Liver (tissue), 9 donors: ENCODE data around the gene CFAP61. TPM values are rescaled to one million over a fixed set of nuclear protein-coding genes. Genes with fewer than 3 reads are reported as not detected.

Experiments used
- DNase-seq: peaks from one replicate; pipeline ENCODE4 v3.0.0-alpha.2; 2017; ENCODE audit warnings: low spot score
- H3K27ac ChIP-seq, 2 donors: one replicate each; pipeline ENCODE4 v1.7.0; 2013; ENCODE audit warnings: inconsistent platforms in 2 of 2, low read length in 2 of 2, control low read depth in 1 of 2, low read depth in 1 of 2, mild to moderate bottlenecking in 1 of 2
- H3K27me3 ChIP-seq, 4 donors: one replicate each; pipeline versions ENCODE4 v1.6.1 to v1.7.0; 2013; ENCODE audit warnings: low read length in 3 of 4, inconsistent platforms in 1 of 4, mild to moderate bottlenecking in 1 of 4, moderate library complexity in 1 of 4; ENCODE audit not compliant: control insufficient read depth in 4 of 4, insufficient read depth in 4 of 4
- H3K36me3 ChIP-seq, 4 donors: one replicate each; pipeline versions ENCODE4 v1.6.1 to v1.7.0; 2013; ENCODE audit warnings: low read length in 3 of 4, mild to moderate bottlenecking in 3 of 4, low read depth in 1 of 4, moderate library complexity in 1 of 4; ENCODE audit not compliant: control insufficient read depth in 4 of 4, insufficient read depth in 3 of 4
- H3K4me1 ChIP-seq, 4 donors: one replicate each; pipeline versions ENCODE4 v1.6.1 to v1.7.0; 2013; ENCODE audit warnings: low read length in 3 of 4, mild to moderate bottlenecking in 3 of 4, moderate library complexity in 1 of 4; ENCODE audit not compliant: control insufficient read depth in 4 of 4, insufficient read depth in 4 of 4
- H3K4me3 ChIP-seq, 3 donors: one replicate each; pipeline versions ENCODE4 v1.6.1 to v1.7.0; 2013; ENCODE audit warnings: low read length in 3 of 3, control low read depth in 1 of 3, low read depth in 1 of 3, mild to moderate bottlenecking in 1 of 3
- H3K9ac ChIP-seq, 2 donors: one replicate each; pipeline ENCODE4 v1.7.0; 2013; ENCODE audit warnings: low read length in 2 of 2, mild to moderate bottlenecking in 2 of 2, moderate library complexity in 2 of 2, control low read depth in 1 of 2, low read depth in 1 of 2
- H3K9me3 ChIP-seq, 4 donors: one replicate each; pipeline versions ENCODE4 v1.6.1 to v1.7.0; 2013; ENCODE audit warnings: low read length in 3 of 4; ENCODE audit not compliant: control insufficient read depth in 4 of 4
- EGR1 ChIP-seq, 2 donors: IDR thresholded peaks; 2 replicates each; pipeline ENCODE4 v1.6.1; 2016 to 2018; ENCODE audit warnings: antibody characterized with exemption in 2 of 2, low read depth in 2 of 2
- GABPA ChIP-seq, 2 donors: IDR thresholded peaks in 1 of 2; conservative IDR thresholded peaks in 1 of 2; 2 replicates each; pipeline ENCODE4 v1.6.1; 2016; ENCODE audit warnings: antibody characterized with exemption in 2 of 2, mild to moderate bottlenecking in 1 of 2, moderate library complexity in 1 of 2
- HNF4A ChIP-seq, 2 donors: conservative IDR thresholded peaks; 2 replicates each; pipeline ENCODE4 v1.6.1; 2016; ENCODE audit warnings: antibody characterized with exemption in 2 of 2, mild to moderate bottlenecking in 2 of 2
- JUND ChIP-seq, 2 donors: IDR thresholded peaks; 2 replicates each; pipeline ENCODE4 v1.6.1; 2016; ENCODE audit warnings: antibody characterized with exemption in 2 of 2
- MAX ChIP-seq: IDR thresholded peaks from 2 replicates; pipeline ENCODE4 v1.6.1; 2016; ENCODE audit warnings: antibody characterized with exemption
- NR2F2 ChIP-seq: IDR thresholded peaks from 2 replicates; pipeline ENCODE4 v1.6.1; 2016; ENCODE audit warnings: antibody characterized with exemption
- RAD21 ChIP-seq, 2 donors: IDR thresholded peaks; 2 replicates each; pipeline ENCODE4 v1.6.1; 2016; ENCODE audit warnings: antibody characterized with exemption in 2 of 2, mild to moderate bottlenecking in 2 of 2
- REST ChIP-seq: IDR thresholded peaks from 2 replicates; pipeline ENCODE4 v1.6.1; 2016; ENCODE audit warnings: antibody characterized with exemption, mild to moderate bottlenecking
- RXRA ChIP-seq, 2 donors: IDR thresholded peaks; 2 replicates each; pipeline ENCODE4 v1.6.1; 2017 to 2018; ENCODE audit warnings: antibody characterized with exemption in 2 of 2, mild to moderate bottlenecking in 1 of 2
- SP1 ChIP-seq: IDR thresholded peaks from 2 replicates; pipeline ENCODE4 v1.6.1; 2018; ENCODE audit warnings: antibody characterized with exemption, mild to moderate bottlenecking
- YY1 ChIP-seq: IDR thresholded peaks from 2 replicates; pipeline ENCODE4 v1.6.1; 2016; ENCODE audit warnings: antibody characterized with exemption, mild to moderate bottlenecking
- WGBS: extraction: QIAGEN DNeasy Blood & Tissue Kit; methylation state at CpG from one replicate; pipeline ENCODE4 v1.1.7; 2013; 5-methylcytosine and 5-hydroxymethylcytosine counted together
- polyA plus RNA-seq, 2 donors: library from polyadenylated mRNA; stranded (reverse) in 1 of 2; unstranded in 1 of 2; fragments of 200-250 nt in 1 of 2; fragments of >200 nt in 1 of 2; fragmentation: Nextera tagmentation in 1 of 2; extraction: Ambion mirVana in 1 of 2; gene quantifications; one replicate each; pipeline versions ENCODE4 v1.2.1 to v1.2.3, GENCODE V29; 2013 to 2015
- total RNA-seq, 2 donors: library from RNA; depleted of rRNA; stranded (reverse); fragments of >200 nt; gene quantifications; one replicate each; pipeline ENCODE4 v1.2.3, GENCODE V29; 2014
- TF ChIP-seq, protein P1 (sequence below): IDR thresholded peaks from 2 replicates; pipeline ENCODE4 v1.6.1; 2016; ENCODE audit warnings: antibody characterized with exemption
- donor health status: healthy.
- donor health status: healthy.
- donor health status: healthy.
- donor health status: healthy.
- donor health status: healthy.

The CFAP61 gene
- total and polyA plus RNA-seq, 4 donors = 0.05 TPM; not detected in 3

DNA sequence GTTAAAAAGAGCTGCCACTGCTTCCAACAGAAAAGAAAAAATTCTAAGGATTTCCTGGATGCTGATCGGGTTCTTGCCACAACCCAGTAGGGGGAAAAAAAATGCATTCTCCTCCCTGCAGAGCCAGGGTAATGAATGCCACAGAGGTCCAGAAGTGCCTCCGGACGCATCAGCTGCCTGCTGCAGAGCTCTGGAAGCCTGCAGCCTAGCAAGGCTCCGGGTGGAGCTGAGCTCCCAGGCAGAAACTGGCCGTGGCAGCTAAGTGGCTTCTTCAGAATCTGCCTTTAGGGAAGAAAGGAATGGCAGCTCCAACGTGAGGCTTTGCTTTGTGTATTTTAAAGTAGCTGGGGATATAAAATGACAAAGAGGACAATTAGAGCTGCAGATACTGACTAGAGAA is 155.0 kb downstream of the CFAP61 start:
- H3K9ac ChIP-seq = no peak overlapping the region
- H3K4me1 ChIP-seq = peaks cover 0 to 3% (median 1%) of the 10 kb centered on the region in 4 donors
- no peak overlapping the region for H3K27ac ChIP-seq
- no peak for TF ChIP-seq HNF4A (conservative IDR thresholded peaks at IDR 0.05)
- no peak for TF ChIP-seq SP1
- no peak for TF ChIP-seq YY1
- TF ChIP-seq, protein P1, sequence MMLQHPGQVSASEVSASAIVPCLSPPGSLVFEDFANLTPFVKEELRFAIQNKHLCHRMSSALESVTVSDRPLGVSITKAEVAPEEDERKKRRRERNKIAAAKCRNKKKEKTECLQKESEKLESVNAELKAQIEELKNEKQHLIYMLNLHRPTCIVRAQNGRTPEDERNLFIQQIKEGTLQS = no peak
- no peak for TF ChIP-seq REST
- no peak for TF ChIP-seq GABPA (IDR thresholded peaks at IDR 0.05 in 1 of 2, conservative IDR thresholded peaks at IDR 0.05 in 1 of 2)
- no peak for TF ChIP-seq MAX
- TF ChIP-seq RAD21 (IDR thresholded peaks at IDR 0.05) = no peak
- no peak for TF ChIP-seq EGR1 (IDR thresholded peaks at IDR 0.05; ENCODE audit: low read depth in 2 of 2)
- TF ChIP-seq RXRA (IDR thresholded peaks at IDR 0.05) = no peak
- H3K27me3 ChIP-seq = peaks cover 0 to 6% (median 0%) of the 10 kb centered on the region in 4 donors
- DNase-seq = no peak
- 40% methylated on average over 6 of the region's 6 CpGs for WGBS
- no peaks in the 10 kb centered on the region for H3K36me3 ChIP-seq
- H3K4me3 ChIP-seq = no peak overlapping the region
- H3K9me3 ChIP-seq = no peaks in the 10 kb centered on the region

DNA sequence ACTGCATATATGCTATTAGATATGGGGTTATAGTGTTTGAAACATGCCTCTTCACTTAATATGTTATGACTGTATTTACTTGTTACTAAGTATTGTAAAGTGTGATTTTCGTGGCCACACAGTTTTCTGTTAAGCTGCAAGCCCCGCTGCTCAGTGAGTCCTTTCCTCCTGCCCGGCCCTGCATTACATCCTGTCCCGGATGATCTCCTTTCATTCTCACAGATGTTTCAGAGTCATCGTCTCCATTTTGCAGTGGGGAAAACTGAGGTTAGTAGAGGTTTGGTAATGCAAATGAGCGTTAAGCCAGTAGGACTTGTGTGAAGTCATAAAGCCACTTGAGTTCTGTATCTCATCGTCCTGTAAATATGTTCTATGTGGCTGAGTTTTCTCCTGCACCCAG is 155.5 kb downstream of the CFAP61 start:
- WGBS = 89% methylated on average over 7 of the region's 7 CpGs
- no peaks in the 10 kb centered on the region for H3K36me3 ChIP-seq
- H3K9ac ChIP-seq = no peak overlapping the region
- DNase-seq = no peak
- H3K27me3 ChIP-seq = peaks cover 0 to 6% (median 0%) of the 10 kb centered on the region in 4 donors
- H3K4me3 ChIP-seq = no peak overlapping the region
- no peaks in the 10 kb centered on the region for H3K9me3 ChIP-seq
- H3K4me1 ChIP-seq = peaks cover 0 to 3% (median 1%) of the 10 kb centered on the region in 4 donors
- no peak for TF ChIP-seq SP1
- TF ChIP-seq NR2F2 = no peak
- H3K27ac ChIP-seq = no peak overlapping the region

DNA sequence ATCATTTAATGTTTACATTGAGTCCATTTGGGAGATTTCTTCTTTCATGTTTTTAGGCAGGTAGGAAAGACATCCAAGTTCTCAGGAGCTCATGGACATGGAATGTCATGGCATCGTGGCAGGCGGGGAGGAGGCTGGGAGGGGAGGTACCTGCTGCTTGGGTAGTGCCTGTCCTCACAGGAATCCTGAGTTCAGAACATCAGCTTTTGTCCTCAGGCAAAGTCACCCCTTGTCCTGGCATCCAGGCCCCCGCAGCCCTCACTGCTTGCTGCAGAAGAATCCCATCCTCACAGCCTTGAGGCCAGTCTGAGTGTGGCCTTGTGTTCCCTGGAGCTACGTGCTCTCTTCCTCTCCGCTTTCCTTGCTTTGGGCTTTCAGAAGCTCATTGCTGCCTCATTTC is 157.4 kb downstream of the CFAP61 start:
- H3K27me3 ChIP-seq = peaks cover 0 to 6% (median 0%) of the 10 kb centered on the region in 4 donors
- H3K36me3 ChIP-seq = no peaks in the 10 kb centered on the region
- no peak overlapping the region for H3K4me3 ChIP-seq
- DNase-seq = no peak
- H3K4me1 ChIP-seq = peaks cover 0 to 3% (median 1%) of the 10 kb centered on the region in 4 donors
- WGBS = 90% methylated on average over 5 of the region's 5 CpGs
- TF ChIP-seq GABPA (IDR thresholded peaks at IDR 0.05 in 1 of 2, conservative IDR thresholded peaks at IDR 0.05 in 1 of 2) = no peak
- TF ChIP-seq, protein P1 = no peak
- TF ChIP-seq JUND (IDR thresholded peaks at IDR 0.05) = no peak
- H3K27ac ChIP-seq = no peak overlapping the region
- H3K9ac ChIP-seq = no peak overlapping the region
- no peaks in the 10 kb centered on the region for H3K9me3 ChIP-seq
